Measurements from ENCODE around the gene EIF4E2.

- no peak for TF ChIP-seq POLR2A (IDR thresholded peaks at IDR 0.05; ENCODE audit: low read length)
- no peak for TF ChIP-seq GATA1 (IDR thresholded peaks at IDR 0.05; ENCODE audit: low read depth, low read length)
These were observed 12.1 kb downstream of the EIF4E2 start for GRCh38 chr2:232562515-232563151.

Measured in erythroblast (primary cell).